ENCODE results near the gene ATPAF2.

Gene ATPAF2

DNA sequence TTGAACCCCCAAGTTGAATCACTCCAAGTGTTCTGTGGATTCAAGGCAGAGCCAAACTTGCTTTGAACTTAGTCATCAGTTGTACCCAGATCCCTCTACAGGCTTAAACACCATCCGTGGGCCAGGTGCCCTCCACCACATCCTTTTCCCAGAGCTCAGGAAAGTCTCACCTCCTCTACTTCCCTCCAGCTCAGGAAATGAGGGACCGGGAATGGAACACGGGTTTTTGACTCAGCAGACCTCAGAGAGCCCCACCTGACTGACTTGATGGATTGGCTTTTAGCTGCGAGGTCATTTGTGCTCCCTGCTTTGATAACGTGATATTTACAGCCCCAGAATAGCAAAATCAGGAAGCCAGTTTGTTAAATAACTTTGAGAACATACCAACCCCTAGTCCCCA is 20.3 kb upstream of the ATPAF2 start:
- Histone ChIP-seq H3K9me3 (ENCODE audit: low read length) (no peaks in the 10 kb centered on the region), H3K4me3 (ENCODE audit: low read length) (no peak overlapping the region), H2AFZ (ENCODE audit: low read depth, low read length) (no peak overlapping the region), H3K4me1 (ENCODE audit: insufficient read depth, low read length) (no peaks in the 10 kb centered on the region), H3K36me3 (ENCODE audit: insufficient read depth, low read length) (peaks cover 27% of the 10 kb centered on the region), H3K27me3 (ENCODE audit: insufficient read depth, low read length) (no peaks in the 10 kb centered on the region)

DNA sequence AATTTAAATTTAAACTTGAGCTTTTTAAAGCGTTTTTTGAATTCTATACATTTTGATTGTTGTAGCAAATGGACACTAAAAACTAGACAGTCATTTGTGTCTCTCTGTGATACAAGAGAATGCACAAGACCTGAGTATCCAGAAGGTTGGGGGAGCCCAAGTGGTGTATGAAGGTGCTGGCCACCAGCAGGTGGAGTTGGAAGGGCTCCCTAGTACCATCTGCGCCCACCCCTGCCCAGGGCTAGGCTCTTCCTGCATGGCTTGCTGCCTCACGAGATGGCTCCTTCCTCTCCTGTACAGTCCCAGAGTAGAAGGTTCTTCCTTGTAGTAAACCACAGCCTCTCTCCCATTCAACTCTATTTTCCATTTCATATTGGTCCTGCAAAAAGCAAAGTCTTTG is 17.2 kb upstream of the ATPAF2 start:
- Histone ChIP-seq H2AFZ (ENCODE audit: low read depth, low read length) (no peak overlapping the region), H3K9me3 (ENCODE audit: low read length) (no peaks in the 10 kb centered on the region), H3K36me3 (ENCODE audit: insufficient read depth, low read length) (peaks cover 28% of the 10 kb centered on the region), H3K27me3 (ENCODE audit: insufficient read depth, low read length) (no peaks in the 10 kb centered on the region), H3K4me3 (ENCODE audit: low read length) (no peak overlapping the region), H3K4me1 (ENCODE audit: insufficient read depth, low read length) (no peaks in the 10 kb centered on the region)

DNA sequence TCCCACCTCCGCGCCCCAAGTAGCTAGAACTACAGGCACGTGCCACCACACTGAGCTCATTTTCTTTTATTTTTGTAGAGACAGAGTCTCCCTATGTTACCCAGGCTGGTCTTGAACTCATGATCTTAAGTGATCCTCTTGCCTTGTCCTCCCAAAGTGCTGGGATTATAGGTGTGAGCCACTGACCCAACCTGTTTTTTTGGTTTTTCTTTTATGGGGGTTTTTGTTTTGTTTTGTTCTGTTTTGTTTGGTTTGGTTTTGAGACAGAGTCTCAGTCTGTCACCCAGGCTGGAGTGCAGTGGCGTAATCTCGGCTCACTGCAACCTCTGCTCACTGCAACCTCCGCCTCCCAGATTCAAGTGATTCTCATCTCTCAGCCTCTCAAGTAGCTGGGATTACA is 16.6 kb upstream of the ATPAF2 start:
- no peaks in the 10 kb centered on the region for H3K27me3 ChIP-seq (ENCODE audit: insufficient read depth, low read length)
- H3K9me3 ChIP-seq (ENCODE audit: low read length): no peaks in the 10 kb centered on the region
- H3K36me3 ChIP-seq (ENCODE audit: insufficient read depth, low read length): peaks cover 27% of the 10 kb centered on the region

DNA sequence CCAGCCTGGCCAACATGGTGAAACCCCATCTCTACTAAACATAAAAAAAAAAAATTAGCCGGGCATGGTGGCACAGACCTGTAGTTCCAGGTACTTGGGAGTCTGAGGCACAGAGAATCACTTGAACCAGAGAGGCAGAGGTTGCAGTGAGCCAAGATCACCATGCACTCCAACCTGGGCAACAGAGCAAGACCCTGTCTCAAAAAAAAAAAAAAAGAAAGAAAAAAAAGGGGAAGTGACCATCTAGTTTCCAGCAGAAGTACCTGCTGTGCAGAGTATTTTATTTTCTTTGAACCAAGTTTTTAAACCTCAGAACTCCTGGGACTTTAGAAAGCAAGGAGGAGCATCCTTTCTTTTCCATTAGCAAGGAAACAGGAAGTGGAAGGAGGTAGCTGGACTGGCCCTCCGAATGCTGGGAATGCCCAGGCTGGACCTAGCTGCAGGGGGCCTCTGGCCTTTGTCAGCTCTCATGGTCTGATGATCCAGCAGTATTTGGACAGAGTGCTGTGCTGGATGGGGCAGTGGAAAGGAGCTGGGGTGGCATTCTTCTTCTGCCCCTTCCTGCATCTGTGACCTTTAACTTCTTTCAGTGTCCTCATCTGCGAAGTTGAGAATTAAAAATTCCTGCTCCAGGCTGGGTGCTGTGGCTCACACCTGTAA is 6.9 kb upstream of the ATPAF2 start:
- H3K4me3 ChIP-seq (ENCODE audit: low read length): no peak overlapping the region
- no peaks in the 10 kb centered on the region for H3K27me3 ChIP-seq (ENCODE audit: insufficient read depth, low read length)
- no peak overlapping the region for H2AFZ ChIP-seq (ENCODE audit: low read depth, low read length)
- H3K4me1 ChIP-seq (ENCODE audit: insufficient read depth, low read length): peaks cover 8% of the 10 kb centered on the region
- H3K9me3 ChIP-seq (ENCODE audit: low read length): no peaks in the 10 kb centered on the region
- peaks cover 15% of the 10 kb centered on the region for H3K36me3 ChIP-seq (ENCODE audit: insufficient read depth, low read length)

More for the DNA sequence above, 16.6 kb upstream of the ATPAF2 start:
- Histone ChIP-seq H3K4me3 (ENCODE audit: low read length) (no peak overlapping the region), H2AFZ (ENCODE audit: low read depth, low read length) (no peak overlapping the region), H3K4me1 (ENCODE audit: insufficient read depth, low read length) (no peaks in the 10 kb centered on the region)

DNA sequence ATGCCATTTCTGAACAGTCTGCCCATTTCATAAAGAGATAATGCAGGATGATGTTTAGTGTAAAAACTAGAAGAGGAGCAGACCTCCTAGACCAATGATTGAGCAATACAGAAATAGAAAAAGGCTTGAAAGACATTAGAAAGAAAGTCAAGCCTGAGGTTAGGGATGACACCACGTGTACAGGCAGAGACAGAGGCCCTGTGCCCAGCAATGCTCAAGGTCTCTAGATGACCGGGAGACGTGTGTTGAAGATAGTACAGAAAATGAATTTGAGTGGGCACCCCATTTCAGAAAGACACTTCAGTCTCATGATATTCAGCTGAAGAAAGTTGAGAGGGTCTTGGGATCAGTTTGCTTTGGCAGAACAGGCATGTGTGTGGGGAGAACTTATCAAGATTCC is 5.6 kb upstream of the ATPAF2 start:
- Histone ChIP-seq H3K9me3 (ENCODE audit: low read length) (no peaks in the 10 kb centered on the region), H3K4me1 (ENCODE audit: insufficient read depth, low read length) (peaks cover 19% of the 10 kb centered on the region), H3K4me3 (ENCODE audit: low read length) (no peak overlapping the region), H3K36me3 (ENCODE audit: insufficient read depth, low read length) (peaks cover 15% of the 10 kb centered on the region), H2AFZ (ENCODE audit: low read depth, low read length) (no peak overlapping the region), H3K27me3 (ENCODE audit: insufficient read depth, low read length) (no peaks in the 10 kb centered on the region)

DNA sequence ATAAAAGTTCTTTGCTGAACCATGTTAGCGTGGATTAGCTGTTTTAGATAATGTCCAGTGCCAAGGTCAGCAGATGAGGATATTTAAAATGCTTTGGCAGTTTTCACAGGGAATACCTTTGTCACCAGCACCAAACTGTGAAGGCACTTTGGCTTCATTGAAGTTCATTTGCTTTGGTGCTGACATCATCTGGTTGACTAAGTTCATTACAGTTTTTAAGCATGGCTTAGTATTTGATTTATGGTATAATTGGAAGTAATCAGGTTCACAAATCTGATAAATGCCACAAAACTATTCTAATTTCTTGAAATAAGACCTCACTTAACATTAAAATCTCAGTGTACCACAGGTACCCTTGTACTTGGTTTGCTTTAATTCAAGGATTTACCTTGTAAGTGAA is 4.5 kb upstream of the ATPAF2 start:
- Histone ChIP-seq H3K4me3 (ENCODE audit: low read length) (no peak overlapping the region), H3K4me1 (ENCODE audit: insufficient read depth, low read length) (peaks cover 20% of the 10 kb centered on the region), H3K27me3 (ENCODE audit: insufficient read depth, low read length) (no peaks in the 10 kb centered on the region), H3K36me3 (ENCODE audit: insufficient read depth, low read length) (peaks cover 15% of the 10 kb centered on the region), H3K9me3 (ENCODE audit: low read length) (no peaks in the 10 kb centered on the region), H2AFZ (ENCODE audit: low read depth, low read length) (no peak overlapping the region)

DNA sequence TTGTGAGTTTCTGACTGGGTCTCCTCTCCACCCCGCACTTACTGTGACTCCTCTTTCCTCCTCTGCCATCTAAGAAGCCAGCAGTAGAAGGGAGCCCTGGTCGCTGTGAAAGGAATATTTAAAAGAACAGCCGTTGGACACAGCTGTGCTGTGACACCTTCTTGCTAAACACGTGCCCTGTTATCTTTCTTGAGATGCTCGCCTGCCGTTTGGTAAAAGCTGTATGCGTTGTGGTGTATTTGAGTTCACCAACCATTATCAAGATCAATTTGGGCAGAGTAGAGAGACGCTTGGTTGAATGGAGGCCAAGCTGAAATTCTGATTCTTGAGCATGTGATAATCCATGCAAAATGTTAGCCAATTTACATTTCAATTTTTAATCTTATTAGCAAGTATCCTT is 4.0 kb upstream of the ATPAF2 start:
- Histone ChIP-seq H2AFZ (ENCODE audit: low read depth, low read length) (no peak overlapping the region), H3K4me1 (ENCODE audit: insufficient read depth, low read length) (peaks cover 25% of the 10 kb centered on the region), H3K9me3 (ENCODE audit: low read length) (no peaks in the 10 kb centered on the region), H3K27me3 (ENCODE audit: insufficient read depth, low read length) (no peaks in the 10 kb centered on the region), H3K36me3 (ENCODE audit: insufficient read depth, low read length) (peaks cover 15% of the 10 kb centered on the region), H3K4me3 (ENCODE audit: low read length) (no peak overlapping the region)

DNA sequence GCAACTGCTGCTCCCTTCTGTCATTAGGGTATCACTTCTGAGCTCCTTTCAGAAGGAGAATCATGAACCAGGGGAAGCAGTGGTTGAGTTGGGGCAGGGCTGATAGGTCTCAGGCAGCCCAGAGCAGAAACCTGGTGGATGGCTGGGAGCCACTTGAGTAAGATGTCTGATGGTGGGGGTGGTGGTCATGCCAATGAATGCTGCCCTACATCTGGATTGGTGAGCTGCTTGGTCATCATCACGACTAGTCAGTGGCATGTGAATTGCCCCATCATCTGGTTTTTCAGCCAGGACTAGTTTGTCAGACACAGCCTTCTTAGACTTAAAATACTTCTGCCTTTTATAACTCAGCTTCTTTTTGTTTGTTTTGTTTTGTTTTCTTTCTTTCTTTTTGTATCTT is 2.8 kb upstream of the ATPAF2 start:
- Histone ChIP-seq H3K9me3 (ENCODE audit: low read length) (no peaks in the 10 kb centered on the region), H3K4me3 (ENCODE audit: low read length) (no peak overlapping the region), H3K36me3 (ENCODE audit: insufficient read depth, low read length) (peaks cover 11% of the 10 kb centered on the region), H3K27me3 (ENCODE audit: insufficient read depth, low read length) (no peaks in the 10 kb centered on the region), H3K4me1 (ENCODE audit: insufficient read depth, low read length) (peaks cover 31% of the 10 kb centered on the region), H2AFZ (ENCODE audit: low read depth, low read length) (no peak overlapping the region)

DNA sequence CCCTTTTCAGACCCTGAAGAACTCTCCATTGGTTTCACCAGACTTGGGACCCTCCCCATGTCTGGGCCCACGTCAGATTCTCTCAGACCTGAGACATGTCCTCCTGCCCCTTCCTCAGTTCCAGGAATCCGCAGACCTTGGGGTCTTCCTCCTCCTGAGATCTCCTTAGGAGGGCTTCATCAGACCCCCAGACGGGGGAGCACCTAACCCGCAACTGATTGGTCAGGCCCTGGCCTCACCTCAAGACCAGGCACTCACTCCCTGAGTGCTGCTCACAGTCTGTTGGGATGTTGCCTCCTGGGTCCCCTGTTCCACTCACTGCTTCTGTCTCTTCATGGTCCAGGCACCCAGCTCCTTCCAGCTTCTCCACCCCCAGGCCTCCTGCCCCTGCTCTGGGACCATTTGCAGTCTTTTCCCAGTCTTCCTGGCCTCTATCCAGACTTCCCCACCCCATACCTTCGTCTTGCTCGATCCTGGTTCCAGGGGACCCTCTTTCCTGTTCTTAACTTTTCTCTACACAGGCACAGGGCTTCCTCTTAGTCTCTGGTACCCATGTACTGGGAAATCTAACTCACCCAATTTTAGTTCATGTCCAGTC is 1.4 kb upstream of the ATPAF2 start:
- no peaks in the 10 kb centered on the region for H3K9me3 ChIP-seq (ENCODE audit: low read length)
- peak overlapping the region; percentile 93 for H2AFZ ChIP-seq (ENCODE audit: low read depth, low read length)
- no peaks in the 10 kb centered on the region for H3K27me3 ChIP-seq (ENCODE audit: insufficient read depth, low read length)
- peaks cover under 1% of the 10 kb centered on the region for H3K36me3 ChIP-seq (ENCODE audit: insufficient read depth, low read length)
- peaks cover 31% of the 10 kb centered on the region for H3K4me1 ChIP-seq (ENCODE audit: insufficient read depth, low read length)
- H3K4me3 ChIP-seq (ENCODE audit: low read length): peak overlapping the region; percentile 83

DNA sequence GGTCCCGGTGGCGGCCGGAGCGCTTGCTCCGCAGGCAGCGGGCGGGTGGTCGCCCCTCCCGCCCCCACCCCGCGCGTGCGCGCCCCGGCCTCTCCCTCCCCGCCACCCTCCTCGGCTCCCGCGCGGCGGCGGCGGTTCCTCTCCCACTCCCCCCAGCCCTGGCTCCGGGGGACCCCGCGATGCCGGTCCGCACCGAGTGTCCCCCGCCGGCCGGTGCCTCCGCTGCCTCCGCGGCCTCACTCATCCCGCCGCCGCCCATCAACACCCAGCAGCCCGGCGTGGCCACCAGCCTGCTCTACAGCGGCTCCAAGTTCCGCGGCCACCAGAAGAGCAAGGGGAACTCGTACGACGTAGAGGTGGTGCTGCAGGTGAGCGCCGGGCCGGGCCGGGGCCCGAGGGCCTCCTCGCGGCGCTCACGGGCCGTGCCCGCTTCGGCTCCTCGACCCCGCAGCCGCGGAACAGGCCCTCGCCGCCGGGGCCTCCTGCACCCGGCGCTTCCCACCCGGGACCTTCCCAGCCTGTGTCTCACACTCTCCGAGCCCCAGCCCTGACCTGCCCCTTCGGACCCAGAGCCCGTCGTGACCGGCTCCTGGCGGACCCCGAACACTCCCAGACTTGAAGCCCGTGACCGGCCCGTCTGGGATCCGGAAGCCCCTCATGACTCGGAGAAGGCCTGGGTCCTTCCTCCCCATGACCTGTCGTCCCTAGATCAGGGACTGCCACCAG is 730 bp upstream of the ATPAF2 start:
- Histone ChIP-seq H2AFZ (ENCODE audit: low read depth, low read length) (peak overlapping the region; percentile 93), H3K27me3 (ENCODE audit: insufficient read depth, low read length) (no peaks in the 10 kb centered on the region), H3K4me3 (ENCODE audit: low read length) (peak overlapping the region; percentile 83), H3K9me3 (ENCODE audit: low read length) (no peaks in the 10 kb centered on the region), H3K36me3 (ENCODE audit: insufficient read depth, low read length) (no peaks in the 10 kb centered on the region), H3K4me1 (ENCODE audit: insufficient read depth, low read length) (peaks cover 31% of the 10 kb centered on the region)

DNA sequence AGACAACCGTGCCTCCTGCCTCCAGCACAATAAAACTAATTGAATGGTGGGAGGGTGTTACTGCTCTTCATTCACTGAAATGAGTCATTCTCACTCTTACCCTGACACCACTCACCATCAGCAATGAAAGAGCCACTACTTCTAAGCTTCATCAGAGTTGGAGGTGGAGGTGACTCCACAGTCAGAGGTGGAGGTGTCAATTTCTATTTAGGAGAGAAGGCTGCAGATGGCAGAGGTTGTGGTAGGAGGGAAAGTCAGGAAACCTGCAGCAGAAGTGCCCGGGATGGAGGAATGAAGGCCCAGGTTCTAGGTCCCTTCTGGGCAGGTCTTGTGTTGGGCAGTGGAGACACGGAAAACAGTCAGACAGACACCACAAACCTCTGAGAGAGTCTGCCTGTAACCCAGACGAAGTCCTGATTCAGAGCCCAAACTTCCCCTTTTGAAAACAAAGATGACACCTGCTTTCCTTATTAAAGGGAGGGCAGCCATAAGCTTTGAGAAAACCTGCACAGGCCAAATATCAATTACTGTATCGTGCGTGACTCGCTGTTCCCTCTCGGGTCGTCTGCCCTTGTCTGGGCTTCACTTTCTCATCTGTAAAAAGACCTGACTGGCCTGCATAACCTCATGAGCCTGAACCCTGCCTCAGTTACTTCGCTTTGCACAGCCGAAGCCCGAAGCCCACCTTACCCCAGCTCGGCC is 668 bp downstream of the ATPAF2 start:
- peak overlapping the region; percentile 83 for H3K4me3 ChIP-seq (ENCODE audit: low read length)
- no peaks in the 10 kb centered on the region for H3K27me3 ChIP-seq (ENCODE audit: insufficient read depth, low read length)
- no peaks in the 10 kb centered on the region for H3K36me3 ChIP-seq (ENCODE audit: insufficient read depth, low read length)
- H3K9me3 ChIP-seq (ENCODE audit: low read length): no peaks in the 10 kb centered on the region
- peaks cover 31% of the 10 kb centered on the region for H3K4me1 ChIP-seq (ENCODE audit: insufficient read depth, low read length)
- peak overlapping the region; percentile 56 for H2AFZ ChIP-seq (ENCODE audit: low read depth, low read length)

DNA sequence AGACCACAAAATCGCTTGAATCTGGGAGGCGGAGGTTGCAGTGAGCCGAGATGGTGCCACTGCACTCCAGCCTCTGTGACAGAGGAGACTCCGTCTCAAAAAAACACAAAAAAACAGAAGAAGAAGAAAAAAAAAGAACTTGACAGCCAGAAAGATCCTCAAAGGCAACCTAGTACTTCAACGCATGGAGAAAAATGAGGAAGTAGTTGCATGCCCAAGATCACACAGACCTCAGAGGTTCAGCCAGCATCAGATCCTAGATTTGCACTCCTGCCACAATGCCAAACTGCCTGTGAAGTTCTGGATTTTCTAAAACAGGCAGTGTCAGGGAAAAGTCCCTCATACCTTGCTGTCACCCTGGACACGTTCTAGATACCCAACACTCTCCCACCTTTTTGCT is 1.5 kb downstream of the ATPAF2 start:
- peaks cover 28% of the 10 kb centered on the region for H3K4me1 ChIP-seq (ENCODE audit: insufficient read depth, low read length)

DNA sequence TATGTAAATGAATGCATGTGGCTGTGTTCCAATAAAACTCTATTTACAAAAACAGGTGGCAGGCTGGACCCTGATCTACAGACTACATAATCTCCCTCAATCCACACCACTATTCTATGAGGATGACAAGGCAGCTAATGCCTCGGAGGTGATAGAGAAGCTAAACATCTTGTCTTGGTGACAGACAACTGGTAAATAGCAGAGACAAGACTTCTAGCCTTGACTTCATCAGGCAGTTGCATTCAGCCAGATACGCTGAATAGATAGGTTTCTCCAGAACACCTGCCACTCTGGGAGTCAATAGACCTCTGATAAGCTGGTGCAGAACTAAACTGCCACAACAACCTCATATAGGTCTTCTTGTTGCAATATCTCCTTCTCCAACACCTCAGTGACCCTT is 3.3 kb downstream of the ATPAF2 start:
- Histone ChIP-seq H3K27me3 (ENCODE audit: insufficient read depth, low read length) (no peaks in the 10 kb centered on the region), H2AFZ (ENCODE audit: low read depth, low read length) (no peak overlapping the region), H3K36me3 (ENCODE audit: insufficient read depth, low read length) (no peaks in the 10 kb centered on the region), H3K4me1 (ENCODE audit: insufficient read depth, low read length) (peaks cover 22% of the 10 kb centered on the region), H3K9me3 (ENCODE audit: low read length) (no peaks in the 10 kb centered on the region), H3K4me3 (ENCODE audit: low read length) (no peak overlapping the region)

More for the DNA sequence above, 1.5 kb downstream of the ATPAF2 start:
- H3K27me3 ChIP-seq (ENCODE audit: insufficient read depth, low read length): no peaks in the 10 kb centered on the region
- H2AFZ ChIP-seq (ENCODE audit: low read depth, low read length): no peak overlapping the region
- H3K36me3 ChIP-seq (ENCODE audit: insufficient read depth, low read length): no peaks in the 10 kb centered on the region
- H3K9me3 ChIP-seq (ENCODE audit: low read length): no peaks in the 10 kb centered on the region
- H3K4me3 ChIP-seq (ENCODE audit: low read length): peak overlapping the region; percentile 83
